ENCODE data around the gene MYD88. TPM values are rescaled to one million over a fixed set of nuclear protein-coding genes. Genes with fewer than 3 reads are reported as not detected.

MYD88 gene
- total RNA-seq, 1 experiment from 2014 or later = 17.7 TPM

- no peak for TF ChIP-seq CTCF (conservative IDR thresholded peaks at IDR 0.05; ENCODE audit: low read depth, low read length)
- no peak for TF ChIP-seq EZH2 (IDR thresholded peaks at IDR 0.05; ENCODE audit: low read length, unreplicated experiment)
- TF ChIP-seq EZH2phosphoT487 (IDR thresholded peaks at IDR 0.05; ENCODE audit: borderline replicate concordance, low read length) = no peak
- ChIA-PET CTCF (no interaction called here), POLR2A (ENCODE audit: unreplicated experiment) (interaction anchor here (0.5 kb wide), 1 partner anchor 956 kb away, joined by 4 read pairs; no protein-coding TSS in a partner anchor)
- Histone ChIP-seq H3K9me3 (ENCODE audit: low read length) (no peaks in the 10 kb centered on the region), H3K79me2 (ENCODE audit: low read length) (no peaks in the 10 kb centered on the region), H3K4me3 (ENCODE audit: low read length) (no peak overlapping the region), H3K27ac (ENCODE audit: low read length) (no peak overlapping the region), H3F3A (ENCODE audit: low read length, unreplicated experiment) (peaks cover 3% of the 10 kb centered on the region), H4K20me1 (ENCODE audit: low read length) (no peaks in the 10 kb centered on the region), H2AFZ (ENCODE audit: low read length) (no peak overlapping the region), H3K4me2 (ENCODE audit: low read length) (no peak overlapping the region), H3K9ac (ENCODE audit: low read length) (no peak overlapping the region), H3K27me3 (ENCODE audit: low read length) (no peaks in the 10 kb centered on the region), H3K9me2 (replicated peaks; ENCODE audit: low read length) (no peaks in the 10 kb centered on the region), H3K4me1 (ENCODE audit: insufficient read depth, low read length) (peaks cover 25% of the 10 kb centered on the region), H3K36me3 (ENCODE audit: low read depth, low read length) (peaks cover 47% of the 10 kb centered on the region)
- DNase-seq = no peak
- intact Hi-C loops (cut with micrococcal nuclease) = no loop called here
- ATAC-seq = no peak
- BruUV-seq (replicated peaks) = no TSS peak
Observed at GRCh38 chr3:38120693-38121450, 17.6 kb upstream of the MYD88 start.

- DNase-seq = no peak
- Histone ChIP-seq H3K4me3 (ENCODE audit: low read length) (no peak overlapping the region), H3K4me1 (ENCODE audit: insufficient read depth, low read length) (peaks cover 26% of the 10 kb centered on the region), H2AFZ (ENCODE audit: low read length) (no peak overlapping the region), H3K4me2 (ENCODE audit: low read length) (no peak overlapping the region), H4K20me1 (ENCODE audit: low read length) (no peaks in the 10 kb centered on the region), H3K79me2 (ENCODE audit: low read length) (no peaks in the 10 kb centered on the region), H3K27me3 (ENCODE audit: low read length) (no peaks in the 10 kb centered on the region), H3K9me3 (ENCODE audit: low read length) (no peaks in the 10 kb centered on the region), H3K27ac (ENCODE audit: low read length) (no peak overlapping the region), H3K36me3 (ENCODE audit: low read depth, low read length) (peaks cover 52% of the 10 kb centered on the region), H3K9me2 (replicated peaks; ENCODE audit: low read length) (no peaks in the 10 kb centered on the region), H3F3A (ENCODE audit: low read length, unreplicated experiment) (peaks cover 3% of the 10 kb centered on the region), H3K9ac (ENCODE audit: low read length) (no peak overlapping the region)
- no peak for ATAC-seq
- intact Hi-C loops (cut with micrococcal nuclease) = no loop called here
- TF ChIP-seq EZH2phosphoT487 (IDR thresholded peaks at IDR 0.05; ENCODE audit: borderline replicate concordance, low read length) (no peak), EZH2 (IDR thresholded peaks at IDR 0.05; ENCODE audit: low read length, unreplicated experiment) (no peak), CTCF (conservative IDR thresholded peaks at IDR 0.05; ENCODE audit: low read depth, low read length) (no peak)
- ChIA-PET CTCF (no interaction called here), POLR2A (ENCODE audit: unreplicated experiment) (no interaction called here)
- no TSS peak for BruUV-seq (replicated peaks)
Observed at GRCh38 chr3:38121451-38121831, 17.0 kb upstream of the MYD88 start.

- DNase-seq (no peak), ATAC-seq (no peak)
- Histone ChIP-seq H3K79me2 (ENCODE audit: low read length) (no peaks in the 10 kb centered on the region), H3K27ac (ENCODE audit: low read length) (no peak overlapping the region), H3K9me2 (replicated peaks; ENCODE audit: low read length) (no peaks in the 10 kb centered on the region), H3F3A (ENCODE audit: low read length, unreplicated experiment) (peaks cover 3% of the 10 kb centered on the region), H3K27me3 (ENCODE audit: low read length) (no peaks in the 10 kb centered on the region), H3K4me2 (ENCODE audit: low read length) (no peak overlapping the region), H4K20me1 (ENCODE audit: low read length) (no peaks in the 10 kb centered on the region), H3K9me3 (ENCODE audit: low read length) (no peaks in the 10 kb centered on the region), H2AFZ (ENCODE audit: low read length) (no peak overlapping the region), H3K4me3 (ENCODE audit: low read length) (no peak overlapping the region), H3K9ac (ENCODE audit: low read length) (no peak overlapping the region), H3K4me1 (ENCODE audit: insufficient read depth, low read length) (peaks cover 21% of the 10 kb centered on the region), H3K36me3 (ENCODE audit: low read depth, low read length) (peaks cover 57% of the 10 kb centered on the region)
- intact Hi-C loops (cut with micrococcal nuclease) = no loop called here
- CTCF ChIA-PET = no interaction called here
- POLR2A ChIA-PET (ENCODE audit: unreplicated experiment) = no interaction called here
- no TSS peak for BruUV-seq (replicated peaks)
- TF ChIP-seq CTCF (conservative IDR thresholded peaks at IDR 0.05; ENCODE audit: low read depth, low read length) (no peak), EZH2phosphoT487 (IDR thresholded peaks at IDR 0.05; ENCODE audit: borderline replicate concordance, low read length) (no peak), EZH2 (IDR thresholded peaks at IDR 0.05; ENCODE audit: low read length, unreplicated experiment) (no peak)
Observed at GRCh38 chr3:38121832-38122461, 16.5 kb upstream of the MYD88 start.

All from PC-3 (cell line).